Osteocyte (in vitro differentiated cells): ENCODE results near the gene PRELID3B. TPM values are rescaled to one million over a fixed set of nuclear protein-coding genes. Genes with fewer than 3 reads are reported as not detected.

ENCODE experiments used
- DNase-seq: peaks from one replicate; pipeline ENCODE4 v3.0.0; 2021; ENCODE audit warnings: mixed read lengths; ENCODE audit not compliant: unreplicated experiment; ENCODE audit errors: extremely low spot score
- H3K27ac Mint-ChIP-seq: one replicate; pipeline ENCODE4 v1.8.0; 2021; ENCODE audit warnings: mild to moderate bottlenecking, mixed read lengths; ENCODE audit not compliant: unreplicated experiment
- H3K27me3 Mint-ChIP-seq: one replicate; pipeline ENCODE4 v1.8.0; 2021; ENCODE audit warnings: mixed read lengths; ENCODE audit not compliant: unreplicated experiment
- H3K36me3 Mint-ChIP-seq: one replicate; pipeline ENCODE4 v1.8.0; 2021; ENCODE audit warnings: mixed read lengths; ENCODE audit not compliant: unreplicated experiment
- H3K4me1 Mint-ChIP-seq: one replicate; pipeline ENCODE4 v1.8.0; 2021; ENCODE audit warnings: mixed read lengths; ENCODE audit not compliant: unreplicated experiment
- H3K4me3 Mint-ChIP-seq: one replicate; pipeline ENCODE4 v1.8.0; 2021; ENCODE audit warnings: mild to moderate bottlenecking, moderate library complexity, mixed read lengths; ENCODE audit not compliant: unreplicated experiment
- H3K9me3 Mint-ChIP-seq: one replicate; pipeline ENCODE4 v1.8.0; 2021; ENCODE audit warnings: mixed read lengths; ENCODE audit not compliant: unreplicated experiment
- total RNA-seq: library from RNA; stranded (reverse); gene quantifications from 2 replicates; pipeline ENCODE4 v1.2.1, GENCODE V29; 2021
- TF ChIP-seq, protein P1 (sequence below): fragments of 200-600 bp; sonication (generic); IDR thresholded peaks from 2 replicates; pipeline ENCODE4 v1.5.0; 2021; ENCODE audit warnings: antibody characterized with exemption, mild to moderate bottlenecking, moderate library complexity

The PRELID3B gene
- total RNA-seq, 1 donor from 2014 or later, result 45.1 TPM

DNA sequence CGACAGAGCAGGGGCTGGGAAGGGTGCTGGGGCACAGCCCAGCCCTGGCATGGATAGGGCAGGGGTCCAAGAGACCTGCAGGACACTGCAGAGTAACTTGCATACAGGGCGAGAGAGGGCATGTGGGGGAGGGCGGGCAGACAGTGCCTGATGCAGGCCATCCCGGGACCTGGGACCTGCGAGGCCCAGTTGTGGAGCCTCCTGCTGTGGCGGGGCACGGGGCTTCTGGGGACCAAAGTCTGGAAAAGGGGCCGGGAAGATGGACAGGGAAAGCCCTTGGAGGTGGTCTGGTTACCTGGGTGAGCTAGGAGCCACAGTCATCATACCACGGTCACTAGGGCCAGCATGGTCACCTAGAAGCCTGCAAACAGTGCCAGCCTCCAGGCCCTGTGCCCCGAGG is 23.8 kb downstream of the PRELID3B start:
- H3K27ac Mint-ChIP-seq, result no peak overlapping the region
- H3K9me3 Mint-ChIP-seq, result no peaks in the 10 kb centered on the region
- DNase-seq, result peak; percentile 73
- TF ChIP-seq, protein P1, sequence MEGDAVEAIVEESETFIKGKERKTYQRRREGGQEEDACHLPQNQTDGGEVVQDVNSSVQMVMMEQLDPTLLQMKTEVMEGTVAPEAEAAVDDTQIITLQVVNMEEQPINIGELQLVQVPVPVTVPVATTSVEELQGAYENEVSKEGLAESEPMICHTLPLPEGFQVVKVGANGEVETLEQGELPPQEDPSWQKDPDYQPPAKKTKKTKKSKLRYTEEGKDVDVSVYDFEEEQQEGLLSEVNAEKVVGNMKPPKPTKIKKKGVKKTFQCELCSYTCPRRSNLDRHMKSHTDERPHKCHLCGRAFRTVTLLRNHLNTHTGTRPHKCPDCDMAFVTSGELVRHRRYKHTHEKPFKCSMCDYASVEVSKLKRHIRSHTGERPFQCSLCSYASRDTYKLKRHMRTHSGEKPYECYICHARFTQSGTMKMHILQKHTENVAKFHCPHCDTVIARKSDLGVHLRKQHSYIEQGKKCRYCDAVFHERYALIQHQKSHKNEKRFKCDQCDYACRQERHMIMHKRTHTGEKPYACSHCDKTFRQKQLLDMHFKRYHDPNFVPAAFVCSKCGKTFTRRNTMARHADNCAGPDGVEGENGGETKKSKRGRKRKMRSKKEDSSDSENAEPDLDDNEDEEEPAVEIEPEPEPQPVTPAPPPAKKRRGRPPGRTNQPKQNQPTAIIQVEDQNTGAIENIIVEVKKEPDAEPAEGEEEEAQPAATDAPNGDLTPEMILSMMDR, result no peak
- no peaks in the 10 kb centered on the region for H3K27me3 Mint-ChIP-seq
- peaks cover 11% of the 10 kb centered on the region for H3K36me3 Mint-ChIP-seq
- no peak overlapping the region for H3K4me3 Mint-ChIP-seq
- peaks cover 31% of the 10 kb centered on the region for H3K4me1 Mint-ChIP-seq

DNA sequence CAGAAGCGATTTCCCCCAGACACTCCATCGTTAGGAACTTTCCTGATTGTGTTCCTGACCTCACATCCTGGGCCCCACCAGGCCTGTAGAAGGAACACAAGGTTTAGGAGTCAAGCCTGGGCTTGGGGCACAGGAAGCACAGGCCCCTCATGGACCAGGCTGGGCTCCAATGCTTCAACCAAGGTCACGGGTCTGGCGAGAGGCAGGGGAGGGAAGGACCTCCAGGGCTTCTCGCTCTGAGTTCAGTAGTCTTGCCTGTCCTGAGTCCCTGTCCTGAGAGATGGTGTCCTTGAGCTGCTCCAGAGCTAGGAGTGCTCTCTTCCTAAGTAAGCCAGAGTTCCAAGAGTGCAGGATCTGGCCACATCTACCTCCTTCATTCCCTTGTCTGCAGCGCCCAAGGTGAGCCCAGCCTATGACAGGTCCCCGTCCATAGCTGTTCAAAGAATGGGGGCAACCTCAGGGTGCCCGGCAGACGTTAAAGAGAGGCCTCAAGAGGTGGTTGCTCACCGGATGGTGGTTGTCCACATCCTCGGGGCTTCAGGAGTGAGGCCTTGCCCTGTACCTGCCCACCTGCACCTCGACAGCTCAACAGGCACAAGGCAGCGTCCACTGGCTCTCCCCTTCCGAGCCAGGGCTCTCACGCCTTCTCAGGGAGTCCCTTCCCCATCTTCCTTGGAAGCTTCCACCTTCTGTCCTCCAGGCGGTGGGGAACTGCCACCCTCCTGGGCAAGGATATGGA is 24.9 kb downstream of the PRELID3B start:
- H3K9me3 Mint-ChIP-seq, result no peaks in the 10 kb centered on the region
- no peaks in the 10 kb centered on the region for H3K27me3 Mint-ChIP-seq
- H3K4me3 Mint-ChIP-seq, result no peak overlapping the region

DNA sequence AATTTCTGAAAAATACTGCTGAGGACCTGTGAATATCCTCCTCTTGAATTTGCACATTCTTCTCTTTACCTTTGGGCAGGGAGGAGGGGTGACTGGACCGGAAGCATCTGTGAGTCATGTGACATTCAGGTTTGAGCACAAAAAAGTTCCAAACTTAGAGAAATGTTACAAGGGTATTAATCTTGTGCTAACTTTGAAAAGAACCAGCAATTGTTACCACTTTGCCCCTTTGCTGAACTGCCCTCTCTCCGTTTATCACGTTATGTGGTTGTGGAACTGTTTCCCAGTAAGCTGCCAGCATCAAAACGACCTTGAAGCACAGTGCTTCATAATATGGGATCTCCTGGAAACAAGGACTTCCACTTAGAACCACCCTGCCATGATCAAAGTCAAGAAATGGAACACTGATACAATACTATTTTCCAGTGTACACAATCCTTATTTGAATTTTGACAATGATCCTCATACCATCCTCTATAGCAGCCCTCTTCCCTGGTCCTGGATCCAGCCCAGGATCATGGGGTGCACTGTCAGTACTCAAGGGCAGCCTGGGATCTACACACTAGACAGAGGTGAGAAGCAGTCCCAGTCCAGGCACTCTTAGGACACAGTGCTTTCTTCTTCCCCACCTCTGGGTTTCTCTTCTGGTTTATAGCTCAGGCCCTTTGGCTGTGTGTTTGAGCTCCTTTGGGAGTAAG is 25.6 kb downstream of the PRELID3B start:
- H3K4me1 Mint-ChIP-seq, result peaks cover 34% of the 10 kb centered on the region
- TF ChIP-seq, protein P1, result no peak
- DNase-seq, result peak; percentile 19
- no peaks in the 10 kb centered on the region for H3K9me3 Mint-ChIP-seq
- H3K4me3 Mint-ChIP-seq, result no peak overlapping the region
- no peak overlapping the region for H3K27ac Mint-ChIP-seq
- no peaks in the 10 kb centered on the region for H3K27me3 Mint-ChIP-seq
- no peaks in the 10 kb centered on the region for H3K36me3 Mint-ChIP-seq

More for the DNA sequence above, 24.9 kb downstream of the PRELID3B start:
- H3K36me3 Mint-ChIP-seq, result peaks cover 1% of the 10 kb centered on the region
- TF ChIP-seq, protein P1, result no peak
- H3K4me1 Mint-ChIP-seq, result peaks cover 36% of the 10 kb centered on the region
- peak; percentile 71 for DNase-seq
- no peak overlapping the region for H3K27ac Mint-ChIP-seq

DNA sequence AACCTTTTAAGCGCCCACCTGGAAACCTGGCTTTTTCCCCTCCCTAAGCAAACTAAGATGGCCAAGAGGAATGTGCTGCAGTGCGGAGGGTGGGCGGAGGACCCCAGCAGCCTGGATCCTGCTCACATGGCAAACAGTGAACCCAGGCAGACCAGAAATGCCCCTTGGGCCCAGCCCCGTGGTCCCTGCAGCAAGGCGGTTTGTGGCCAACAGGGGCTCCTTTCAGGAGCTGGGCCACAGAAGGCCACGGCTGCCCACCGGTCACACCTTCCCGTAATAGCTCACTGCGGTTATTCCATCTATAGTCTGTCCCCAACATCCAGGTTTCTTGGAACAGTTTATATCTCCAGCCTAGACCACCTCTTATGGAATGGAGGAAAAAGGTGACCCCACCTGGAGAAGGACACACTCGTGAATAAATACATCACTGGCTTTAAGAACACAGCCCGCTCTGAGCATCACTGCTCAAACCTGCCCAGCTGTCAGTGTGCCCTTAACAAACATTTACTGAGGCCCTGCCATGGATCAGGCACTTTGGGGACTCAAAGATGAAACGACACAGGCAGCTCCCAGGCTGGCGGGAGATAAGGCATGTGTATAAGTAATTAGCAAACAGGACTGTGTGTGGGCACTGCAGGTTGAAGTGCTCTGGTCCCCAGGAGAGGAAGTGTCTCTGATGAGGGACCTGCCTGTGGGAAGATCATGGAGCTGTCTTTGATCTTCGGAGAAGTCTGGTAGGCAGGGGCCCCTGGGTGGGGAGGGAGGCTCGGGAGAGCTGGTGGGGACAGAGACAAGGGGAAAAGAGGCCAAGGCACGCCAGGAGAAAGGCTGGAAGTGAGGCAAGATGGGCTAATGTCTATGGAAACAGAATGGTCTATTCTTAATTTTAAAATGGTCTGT is 26.5 kb downstream of the PRELID3B start:
- H3K4me3 Mint-ChIP-seq, result no peak overlapping the region
- DNase-seq, result peak; percentile 73

More for the DNA sequence above, 26.5 kb downstream of the PRELID3B start:
- H3K27ac Mint-ChIP-seq, result peak overlapping the region; percentile 24
- H3K9me3 Mint-ChIP-seq, result no peaks in the 10 kb centered on the region
- H3K4me1 Mint-ChIP-seq, result peaks cover 36% of the 10 kb centered on the region
- no peaks in the 10 kb centered on the region for H3K27me3 Mint-ChIP-seq
- TF ChIP-seq, protein P1, result no peak
- H3K36me3 Mint-ChIP-seq, result no peaks in the 10 kb centered on the region
